Measurements from ENCODE around the gene KIF25.
"Not testable (repeated sequence)": the region's sequence is repeated elsewhere in the genome, so short reads cannot be mapped to it uniquely, and the experiment has no call there.

The KIF25 gene

DNA sequence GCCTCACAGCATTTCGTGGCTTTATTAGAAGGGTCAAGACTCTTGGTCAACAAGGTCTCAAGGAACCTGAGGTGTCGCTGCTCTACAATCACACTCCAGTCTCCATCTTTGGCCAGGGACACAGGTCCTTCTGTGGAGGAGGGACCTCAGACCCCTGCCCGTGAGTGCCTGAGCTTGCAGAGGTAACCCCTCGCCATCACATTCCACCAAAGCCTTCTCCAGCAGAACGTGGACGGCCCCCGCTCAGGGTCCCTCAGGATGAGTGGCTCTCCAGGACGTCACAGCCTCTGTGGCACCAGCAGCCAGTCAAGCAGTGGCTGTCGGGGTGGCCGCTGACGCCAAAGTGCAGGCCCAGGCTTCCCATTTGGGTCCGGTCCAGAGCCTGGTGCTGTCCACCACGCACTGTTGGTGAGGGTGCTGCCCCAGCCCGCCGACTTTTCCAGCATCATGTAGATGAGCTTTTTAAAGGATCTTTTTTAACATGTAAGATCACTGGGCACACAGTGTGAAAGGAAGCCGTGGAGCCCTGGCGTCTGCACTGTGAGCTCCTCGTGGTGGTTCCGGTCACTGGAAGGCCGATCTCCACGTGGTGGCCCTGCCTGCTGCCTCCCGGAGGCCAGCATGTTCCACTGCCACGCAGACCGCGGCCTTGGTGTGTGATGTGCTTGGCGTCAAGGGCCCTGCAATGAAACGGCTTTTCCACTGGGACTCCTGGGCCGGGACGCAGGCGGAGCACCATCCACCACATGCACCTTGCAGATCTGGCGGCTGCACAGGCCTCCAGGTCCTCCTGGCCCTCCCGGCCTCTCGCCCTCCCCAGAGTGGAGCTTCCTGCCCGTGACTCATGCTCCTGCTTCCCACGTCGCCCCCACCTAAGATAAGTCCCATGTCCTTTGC, 8.3 kb upstream of the KIF25 start:
- in situ Hi-C loops (cut with HindIII; ENCODE audit: low pct_ligation_motif_present, low pct_unique_long_range_greater_than_20kb, low sequenced_read_pairs), result no loop called here
- no peak for DNase-seq

- in situ Hi-C loops (cut with HindIII; ENCODE audit: low pct_ligation_motif_present, low pct_unique_long_range_greater_than_20kb, low sequenced_read_pairs), result no loop called here
Observed at GRCh38 chr6:167990016-167990945, 7.2 kb upstream of the KIF25 start.

GRCh38 chr6:167993169-167993568, 4.3 kb upstream of the KIF25 start:
- in situ Hi-C loops (cut with HindIII; ENCODE audit: low pct_ligation_motif_present, low pct_unique_long_range_greater_than_20kb, low sequenced_read_pairs), result no loop called here
- no peak for DNase-seq

More at GRCh38 chr6:167990016-167990945, 7.2 kb upstream of the KIF25 start:
- no peak for DNase-seq

DNA sequence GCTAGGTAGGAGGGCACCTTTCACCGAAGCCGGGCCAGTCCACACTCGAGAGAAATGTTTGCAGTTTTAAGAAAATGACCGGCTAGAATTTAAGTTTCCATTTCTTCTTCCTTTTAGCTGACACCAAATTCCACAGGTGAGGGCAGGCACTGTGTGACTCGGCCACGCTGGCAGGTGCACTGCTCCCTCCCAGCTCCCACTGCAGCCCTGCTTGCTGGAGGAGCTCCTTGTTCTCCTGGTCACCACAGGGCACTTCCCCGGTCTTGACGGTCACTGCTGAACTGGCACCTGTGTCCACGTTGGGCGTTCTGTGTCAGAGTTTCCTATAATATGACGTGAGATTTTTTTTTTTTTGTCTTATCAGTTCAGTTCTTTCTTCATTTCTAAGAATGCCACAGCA, 3.6 kb upstream of the KIF25 start:
- in situ Hi-C loops (cut with HindIII; ENCODE audit: low pct_ligation_motif_present, low pct_unique_long_range_greater_than_20kb, low sequenced_read_pairs), result no loop called here
- no peak for DNase-seq

DNA sequence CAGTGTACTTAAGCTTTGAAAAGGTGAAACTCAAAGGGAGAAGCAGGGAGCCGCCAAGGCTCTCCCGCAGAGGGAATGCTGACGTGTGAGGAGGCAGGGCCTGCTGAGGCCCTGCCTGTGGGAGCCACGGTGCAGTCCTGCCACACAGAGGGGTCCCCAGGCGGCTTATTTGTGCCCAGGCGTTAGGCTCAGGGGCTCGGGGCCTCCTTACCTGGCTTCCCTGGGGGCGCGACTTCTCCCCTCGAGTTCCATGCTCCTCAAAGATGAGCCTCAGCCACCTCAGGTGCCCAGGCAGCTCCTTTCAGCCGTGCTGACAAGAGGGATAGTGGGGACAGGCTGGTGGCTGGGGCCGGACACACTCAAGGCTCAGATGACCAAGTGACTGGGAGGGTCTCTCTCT, 2.2 kb upstream of the KIF25 start:
- in situ Hi-C loops (cut with HindIII; ENCODE audit: low pct_ligation_motif_present, low pct_unique_long_range_greater_than_20kb, low sequenced_read_pairs), result no loop called here
- DNase-seq, result no peak

DNA sequence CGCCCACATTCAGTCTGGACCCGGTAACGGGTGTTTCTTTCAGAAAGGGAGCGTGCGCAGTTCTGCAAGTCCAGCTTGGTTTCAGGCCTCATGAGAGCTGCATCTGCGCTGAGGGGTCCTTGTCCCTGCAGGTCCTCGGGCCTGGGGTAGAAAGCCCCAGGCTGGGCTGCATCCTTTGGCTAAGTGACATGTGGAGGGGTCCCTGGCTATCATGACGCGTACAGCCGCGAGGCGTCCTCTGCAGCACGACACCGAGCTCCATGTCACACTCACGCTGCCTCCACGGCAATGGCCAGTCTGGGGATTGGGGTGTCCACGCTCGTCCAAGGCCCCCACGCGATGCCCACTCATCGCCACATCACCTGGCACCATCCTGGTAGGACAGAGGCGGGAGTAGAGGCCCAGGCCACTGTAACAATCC, 1.7 kb upstream of the KIF25 start:
- no peak for DNase-seq
- in situ Hi-C loops (cut with HindIII; ENCODE audit: low pct_ligation_motif_present, low pct_unique_long_range_greater_than_20kb, low sequenced_read_pairs), result no loop called here

DNA sequence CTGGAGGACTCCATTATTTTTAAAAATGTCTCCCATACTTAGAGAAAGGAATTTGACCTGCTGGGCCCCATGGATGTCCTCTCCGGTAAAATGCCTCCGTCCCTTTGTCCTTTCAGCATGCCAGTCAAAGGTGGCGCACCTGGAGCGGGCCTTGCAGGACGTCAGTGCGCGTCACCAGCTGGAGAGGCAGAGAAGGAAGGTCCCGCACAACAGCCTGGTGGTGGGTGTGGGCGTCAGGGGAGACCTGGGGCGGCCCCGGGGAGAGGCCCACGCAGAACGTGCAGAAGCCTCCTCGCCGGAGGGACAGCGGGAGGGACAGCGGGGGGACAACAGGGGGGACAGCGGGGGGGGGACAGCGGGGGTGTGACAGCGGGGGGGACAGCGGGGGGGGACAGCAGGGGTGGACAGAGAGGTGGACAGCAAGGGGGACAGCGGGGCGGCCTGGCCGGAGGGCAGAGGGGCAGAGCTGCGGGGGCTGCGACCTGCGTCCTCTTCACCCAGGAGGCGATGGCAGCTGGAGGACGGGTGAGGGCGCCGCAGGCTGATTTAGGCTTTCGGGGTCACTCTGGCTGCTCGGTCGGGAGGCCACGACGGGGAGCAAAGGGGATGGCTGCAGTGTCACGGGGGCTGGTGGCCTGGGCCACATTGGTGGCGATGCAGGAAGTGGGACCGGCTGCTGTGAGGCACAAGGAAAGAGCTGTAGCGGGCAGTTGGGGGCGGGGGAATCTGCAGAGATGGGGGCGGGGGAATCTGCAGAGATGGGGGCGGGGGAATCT, 859 bp upstream of the KIF25 start:
- no peak for DNase-seq
- in situ Hi-C loops (cut with HindIII; ENCODE audit: low pct_ligation_motif_present, low pct_unique_long_range_greater_than_20kb, low sequenced_read_pairs), result no loop called here

- in situ Hi-C loops (cut with HindIII; ENCODE audit: low pct_ligation_motif_present, low pct_unique_long_range_greater_than_20kb, low sequenced_read_pairs), result no loop called here
Observed at GRCh38 chr6:167998215-167998614, 744 bp downstream of the KIF25 start.

GRCh38 chr6:168000198-168001028, 2.9 kb downstream of the KIF25 start:
- DNase-seq, result no peak
- in situ Hi-C loops (cut with HindIII; ENCODE audit: low pct_ligation_motif_present, low pct_unique_long_range_greater_than_20kb, low sequenced_read_pairs), result no loop called here

More at GRCh38 chr6:167998215-167998614, 744 bp downstream of the KIF25 start:
- peak; percentile 65 for DNase-seq

- in situ Hi-C loops (cut with HindIII; ENCODE audit: low pct_ligation_motif_present, low pct_unique_long_range_greater_than_20kb, low sequenced_read_pairs), result no loop called here
- DNase-seq, result no peak
Observed at GRCh38 chr6:168001029-168001332, 3.5 kb downstream of the KIF25 start.

DNA sequence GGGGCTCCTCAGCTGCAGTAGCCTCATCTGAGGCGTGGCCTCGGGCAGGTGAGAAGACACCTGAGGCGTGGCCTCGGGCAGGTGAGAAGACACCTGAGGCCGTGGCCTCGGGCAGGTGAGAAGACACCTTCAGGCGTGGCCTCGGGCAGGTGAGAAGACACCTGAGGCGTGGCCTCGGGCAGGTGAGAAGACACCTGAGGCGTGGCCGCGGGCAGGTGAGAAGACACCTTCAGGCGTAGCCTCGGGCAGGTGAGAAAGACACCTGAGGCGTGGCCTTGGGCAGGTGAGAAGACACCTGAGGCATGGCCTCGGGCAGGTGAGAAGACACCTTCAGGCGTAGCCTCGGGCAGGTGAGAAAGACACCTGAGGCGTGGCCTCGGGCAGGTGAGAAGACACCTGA, 4.0 kb downstream of the KIF25 start:
- DNase-seq; in situ Hi-C loops (cut with HindIII; ENCODE audit: low pct_ligation_motif_present, low pct_unique_long_range_greater_than_20kb, low sequenced_read_pairs): not testable (repeated sequence)

- in situ Hi-C loops (cut with HindIII; ENCODE audit: low pct_ligation_motif_present, low pct_unique_long_range_greater_than_20kb, low sequenced_read_pairs), result no loop called here
- no peak for DNase-seq
Observed at GRCh38 chr6:168002804-168003203, 5.3 kb downstream of the KIF25 start.

DNA sequence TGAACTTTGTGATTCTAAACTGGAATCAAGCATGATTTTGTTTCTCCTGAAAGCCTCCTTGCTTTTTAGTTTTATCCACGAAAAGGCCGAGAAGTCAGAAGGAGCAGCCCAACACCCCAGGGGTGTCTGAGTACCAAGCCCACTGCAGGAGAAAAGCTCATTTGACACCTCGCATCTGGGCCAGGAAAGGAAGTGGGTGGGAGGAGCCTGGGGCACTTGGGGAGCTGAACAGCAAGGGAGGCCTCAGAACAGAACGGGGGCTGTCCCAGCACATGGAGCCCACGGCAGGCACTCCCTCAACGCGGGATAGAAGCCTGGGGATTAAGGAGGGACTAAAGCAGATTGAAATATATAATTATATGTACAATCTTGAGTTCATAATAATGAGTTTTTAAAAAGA, 6.6 kb downstream of the KIF25 start:
- no peak for DNase-seq
- in situ Hi-C loops (cut with HindIII; ENCODE audit: low pct_ligation_motif_present, low pct_unique_long_range_greater_than_20kb, low sequenced_read_pairs), result no loop called here

DNA sequence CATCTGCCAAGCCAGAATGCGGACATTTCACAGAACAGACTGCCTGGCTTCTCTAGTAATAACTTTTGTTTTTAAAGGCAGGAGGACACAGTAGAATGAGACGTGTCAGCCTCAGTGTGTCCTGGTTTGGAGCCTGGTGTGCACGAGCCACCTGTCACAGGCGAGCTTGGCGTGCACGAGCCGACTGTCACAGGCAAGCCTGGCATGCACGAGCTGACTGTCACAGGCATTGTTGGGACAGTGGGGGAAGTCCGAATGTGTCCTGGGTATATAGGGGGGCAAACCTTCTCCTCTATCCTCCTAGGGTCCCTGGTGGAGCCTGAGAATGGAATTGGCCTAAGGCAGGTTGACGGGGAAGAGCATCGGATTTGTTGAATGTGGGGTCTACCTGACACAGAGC, 7.5 kb downstream of the KIF25 start:
- no peak for DNase-seq
- in situ Hi-C loops (cut with HindIII; ENCODE audit: low pct_ligation_motif_present, low pct_unique_long_range_greater_than_20kb, low sequenced_read_pairs), result no loop called here

GRCh38 chr6:168005796-168006195, 8.3 kb downstream of the KIF25 start:
- DNase-seq, result no peak
- in situ Hi-C loops (cut with HindIII; ENCODE audit: low pct_ligation_motif_present, low pct_unique_long_range_greater_than_20kb, low sequenced_read_pairs), result no loop called here

- in situ Hi-C loops (cut with HindIII; ENCODE audit: low pct_ligation_motif_present, low pct_unique_long_range_greater_than_20kb, low sequenced_read_pairs), result no loop called here
- peak; percentile 96 for DNase-seq
Observed at GRCh38 chr6:168007592-168008338, 10.3 kb downstream of the KIF25 start.

- in situ Hi-C loops (cut with HindIII; ENCODE audit: low pct_ligation_motif_present, low pct_unique_long_range_greater_than_20kb, low sequenced_read_pairs), result no loop called here
- DNase-seq, result no peak
Observed at GRCh38 chr6:168009331-168009730, 11.9 kb downstream of the KIF25 start.
